ENCODE results near the gene SUMO1. TPM values are rescaled to one million over a fixed set of nuclear protein-coding genes. Genes with fewer than 3 reads are reported as not detected.

SUMO1 gene
- total RNA-seq, 3 donors from 2014 or later = 54.1 to 78.6 (median 68.5) TPM

GRCh38 chr2:202164411-202164810 lies 74.0 kb downstream of the SUMO1 start:
- no peaks in the 10 kb centered on the region for H3K9me3 ChIP-seq
- TF ChIP-seq POLR2A (IDR thresholded peaks at IDR 0.05) = no peak
- H3K4me3 ChIP-seq = no peak overlapping the region
- no peaks in the 10 kb centered on the region for H3K27me3 ChIP-seq
- peaks cover 0 to 4% of the 10 kb centered on the region in 2 donors for H3K4me1 ChIP-seq
- intact Hi-C loops (cut with DNase I; ENCODE audit: low total_unique reads) = loop anchor here (10.0 kb wide), 1 partner anchor 360 kb away; the partner anchor contains the start of gene CDK15
- DNase-seq (ENCODE audit: low spot score in 2 of 2) = no peak
- H3K27ac ChIP-seq = no peak overlapping the region
- no peaks in the 10 kb centered on the region for H3K36me3 ChIP-seq

- H3K4me1 ChIP-seq = peaks cover 0 to 4% of the 10 kb centered on the region in 2 donors
- no peaks in the 10 kb centered on the region for H3K27me3 ChIP-seq
- no peaks in the 10 kb centered on the region for H3K9me3 ChIP-seq
- DNase-seq (ENCODE audit: low spot score in 2 of 2) = no peak
- H3K4me3 ChIP-seq = no peak overlapping the region
- TF ChIP-seq POLR2AphosphoS5 (IDR thresholded peaks at IDR 0.05) (no peak), POLR2A (IDR thresholded peaks at IDR 0.05) (no peak)
- TF ChIP-seq, protein P1, sequence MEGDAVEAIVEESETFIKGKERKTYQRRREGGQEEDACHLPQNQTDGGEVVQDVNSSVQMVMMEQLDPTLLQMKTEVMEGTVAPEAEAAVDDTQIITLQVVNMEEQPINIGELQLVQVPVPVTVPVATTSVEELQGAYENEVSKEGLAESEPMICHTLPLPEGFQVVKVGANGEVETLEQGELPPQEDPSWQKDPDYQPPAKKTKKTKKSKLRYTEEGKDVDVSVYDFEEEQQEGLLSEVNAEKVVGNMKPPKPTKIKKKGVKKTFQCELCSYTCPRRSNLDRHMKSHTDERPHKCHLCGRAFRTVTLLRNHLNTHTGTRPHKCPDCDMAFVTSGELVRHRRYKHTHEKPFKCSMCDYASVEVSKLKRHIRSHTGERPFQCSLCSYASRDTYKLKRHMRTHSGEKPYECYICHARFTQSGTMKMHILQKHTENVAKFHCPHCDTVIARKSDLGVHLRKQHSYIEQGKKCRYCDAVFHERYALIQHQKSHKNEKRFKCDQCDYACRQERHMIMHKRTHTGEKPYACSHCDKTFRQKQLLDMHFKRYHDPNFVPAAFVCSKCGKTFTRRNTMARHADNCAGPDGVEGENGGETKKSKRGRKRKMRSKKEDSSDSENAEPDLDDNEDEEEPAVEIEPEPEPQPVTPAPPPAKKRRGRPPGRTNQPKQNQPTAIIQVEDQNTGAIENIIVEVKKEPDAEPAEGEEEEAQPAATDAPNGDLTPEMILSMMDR (IDR thresholded peaks at IDR 0.05) = no peak
- no peaks in the 10 kb centered on the region for H3K36me3 ChIP-seq
- H3K27ac ChIP-seq = peak overlapping the region in 1 of 2 donors; percentile 43
- intact Hi-C loops (cut with DNase I; ENCODE audit: low total_unique reads) = loop anchor here (10.0 kb wide), 1 partner anchor 356 kb away; the partner anchor contains the start of gene CDK15
These were observed 77.1 kb downstream of the SUMO1 start for GRCh38 chr2:202161151-202161835.

GRCh38 chr2:202158796-202159195 lies 79.6 kb downstream of the SUMO1 start:
- Histone ChIP-seq H3K9me3 (no peaks in the 10 kb centered on the region), H3K27me3 (no peaks in the 10 kb centered on the region), H3K27ac (no peak overlapping the region), H3K4me3 (no peak overlapping the region), H3K36me3 (no peaks in the 10 kb centered on the region), H3K4me1 (peaks cover 0 to 4% of the 10 kb centered on the region in 2 donors)
- no peak for DNase-seq (ENCODE audit: low spot score in 2 of 2)
- intact Hi-C loops (cut with DNase I; ENCODE audit: low total_unique reads) = no loop called here
- TF ChIP-seq POLR2AphosphoS5 (IDR thresholded peaks at IDR 0.05) = no peak
- TF ChIP-seq, protein P1 (IDR thresholded peaks at IDR 0.05) = peak in 1 of 3 donors; percentile 13

DNA sequence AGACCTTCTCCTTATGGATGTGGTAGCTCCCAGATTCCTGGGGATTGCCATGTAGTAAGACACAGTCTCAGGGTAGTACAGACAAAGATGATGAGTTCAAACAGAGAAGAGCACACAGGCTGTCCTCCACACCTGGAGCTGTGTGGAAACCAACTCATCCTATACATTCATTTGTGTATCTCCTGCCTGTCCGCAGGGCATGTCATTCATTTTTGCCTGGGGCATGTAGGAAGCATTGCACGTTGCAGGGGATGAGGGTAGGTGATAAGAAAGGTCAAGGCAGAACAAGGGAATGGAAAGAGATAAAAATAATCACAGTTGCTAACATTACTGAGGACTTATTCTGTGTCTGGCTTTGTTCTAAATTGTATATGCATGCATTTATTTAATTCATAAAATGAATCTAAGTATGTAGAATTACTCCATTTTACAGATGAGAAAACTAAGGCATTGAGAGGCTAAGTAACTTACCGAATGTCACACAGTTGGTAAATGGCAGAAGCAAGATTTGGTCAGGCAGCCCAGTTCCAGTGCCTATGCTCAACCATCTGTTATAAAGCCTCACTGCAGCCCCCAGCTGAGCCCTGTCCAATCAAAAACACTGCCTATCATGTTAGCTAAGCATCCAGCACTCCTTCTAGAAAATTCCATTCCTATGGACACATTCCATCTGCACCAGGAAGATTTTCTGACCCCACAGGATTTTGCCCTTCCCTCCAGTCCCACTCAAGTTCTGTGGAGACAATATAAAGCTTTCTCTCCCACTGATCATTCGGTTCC lies 81.0 kb downstream of the SUMO1 start:
- intact Hi-C loops (cut with DNase I; ENCODE audit: low total_unique reads) = no loop called here
- TF ChIP-seq POLR2A (IDR thresholded peaks at IDR 0.05) = no peak
- no peak for TF ChIP-seq POLR2AphosphoS5 (IDR thresholded peaks at IDR 0.05)
- TF ChIP-seq, protein P1 (IDR thresholded peaks at IDR 0.05) = no peak
- Histone ChIP-seq H3K27me3 (no peaks in the 10 kb centered on the region), H3K27ac (no peak overlapping the region), H3K4me3 (no peak overlapping the region), H3K36me3 (no peaks in the 10 kb centered on the region), H3K9me3 (no peaks in the 10 kb centered on the region), H3K4me1 (peaks cover 0 to 4% of the 10 kb centered on the region in 2 donors)
- no peak for DNase-seq (ENCODE audit: low spot score in 2 of 2)

Other genes with a start within 250 kb of the SUMO1 start
- 10 to 100 TPM; 12.5 to 41.4 (median 26.5) TPM for gene FZD7, start 204.7 kb downstream of the SUMO1 start, total RNA-seq
- not detected for gene KIAA2012, start 165.3 kb downstream of the SUMO1 start, total RNA-seq
- 10 to 100 TPM; 39.2 to 96.2 (median 74.7) TPM for gene NOP58, start 27.2 kb upstream of the SUMO1 start, total RNA-seq
- gene BMPR2, start 137.7 kb upstream of the SUMO1 start, total RNA-seq = 10 to 100 TPM; 48.8 to 70.4 (median 63.2) TPM

Measured in breast epithelium (tissue), 4 donors.